Left ventricle myocardium inferior (tissue), 1 donor: Measurements from ENCODE around the gene PMAIP1. TPM values are rescaled to one million over a fixed set of nuclear protein-coding genes. Genes with fewer than 3 reads are reported as not detected.

Source experiments
- DNase-seq: peaks from one replicate; pipeline ENCODE4 v3.0.0-alpha.2; 2020
- H3K27ac ChIP-seq: fragments of 200-600 bp; replicated peaks from 2 replicates; pipeline ENCODE4 v1.8.0; 2021
- H3K27me3 ChIP-seq: fragments of 200-600 bp; 2 replicates; pipeline ENCODE4 v1.8.0; 2021; ENCODE audit warnings: low read depth
- H3K36me3 ChIP-seq: fragments of 200-600 bp; 2 replicates; pipeline ENCODE4 v1.8.0; 2021
- H3K4me1 ChIP-seq: fragments of 200-600 bp; 2 replicates; pipeline ENCODE4 v1.8.0; 2021
- H3K4me3 ChIP-seq: fragments of 200-600 bp; 2 replicates; pipeline ENCODE4 v1.8.0; 2021; ENCODE audit warnings: mild to moderate bottlenecking, moderate library complexity
- H3K9me3 ChIP-seq: fragments of 200-600 bp; replicated peaks from 2 replicates; pipeline ENCODE4 v1.8.0; 2021
- intact Hi-C: fragments of 100-400 bp; cut with micrococcal nuclease; formaldehyde crosslinking; loops from one replicate; pipeline ENCODE4 v1.11.0; 2022
- total RNA-seq: library from RNA; stranded (reverse); fragmentation: NEBNext Ultra II Directional; extraction: Animal tissue kit (Norgen Biotek cat#: 25700); gene quantifications from one replicate; pipeline ENCODE4 v1.2.1, GENCODE V29; 2021
- TF ChIP-seq, protein P1 (sequence below): fragments of 200-600 bp; IDR thresholded peaks from 2 replicates; pipeline ENCODE4 v1.8.0; 2021; ENCODE audit warnings: antibody characterized with exemption, mild to moderate bottlenecking, borderline replicate concordance
- donor health status: DM: no; HTN: yes; CAD: no; lungs with severe emphysema.

PMAIP1 gene
- total RNA-seq, 1 donor from 2014 or later, result 0.58 TPM

DNA sequence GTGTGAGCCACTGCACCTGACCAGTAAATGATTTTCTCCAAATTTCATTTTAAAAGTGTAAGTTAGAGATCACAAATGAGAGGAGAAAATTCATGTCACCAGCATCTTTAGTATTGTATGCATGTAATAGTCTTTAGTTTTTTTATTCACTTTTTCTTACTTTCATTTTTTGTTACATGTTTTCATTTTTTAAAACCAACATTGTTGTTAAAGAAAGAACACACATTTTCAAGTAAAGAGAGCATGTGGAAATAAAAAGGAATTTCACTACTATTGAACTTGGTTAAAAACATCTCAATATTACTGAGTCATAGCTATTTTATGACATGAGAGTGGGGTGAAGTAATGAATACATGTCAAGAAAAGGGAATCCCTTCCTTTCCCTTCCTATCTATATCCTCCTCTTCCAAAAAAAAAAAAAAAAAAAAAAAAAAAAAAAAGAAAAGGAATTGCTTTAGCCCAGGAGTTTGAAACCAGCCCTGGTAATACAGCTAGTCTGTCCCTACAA, 29.1 kb upstream of the PMAIP1 start:
- intact Hi-C loops, result no loop called here
- H3K36me3 ChIP-seq, result no peaks in the 10 kb centered on the region

DNA sequence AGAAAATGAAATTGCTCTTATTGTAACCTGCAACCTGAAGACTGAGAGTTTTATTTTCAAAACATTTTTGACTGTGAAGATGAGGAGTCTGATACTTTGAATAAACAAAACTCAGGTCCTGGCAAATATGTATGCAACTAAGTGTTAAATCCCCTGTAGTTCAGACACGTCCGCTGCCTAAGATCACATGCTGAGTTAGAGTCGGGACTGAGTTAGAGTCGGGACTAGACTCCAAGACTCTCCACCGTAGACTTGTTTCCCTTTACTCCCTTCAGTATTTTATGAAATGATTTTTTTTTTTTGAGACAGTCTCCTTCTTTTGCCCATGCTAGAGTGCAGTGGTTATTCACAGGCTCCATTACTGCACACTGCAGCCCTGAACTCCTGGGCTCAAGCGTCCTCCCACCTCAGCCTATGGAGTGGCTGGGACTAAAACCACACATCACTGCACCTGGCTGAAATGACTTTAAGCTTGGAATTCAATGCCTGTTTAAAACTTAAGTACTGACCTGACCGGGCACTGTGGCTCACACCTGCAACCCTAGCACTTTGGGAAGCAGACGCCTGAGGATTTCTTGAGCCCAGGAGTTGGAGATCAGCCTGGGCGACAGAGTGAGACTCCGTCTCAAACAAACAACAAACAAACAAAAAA, 28.0 kb upstream of the PMAIP1 start:
- TF ChIP-seq, protein P1, sequence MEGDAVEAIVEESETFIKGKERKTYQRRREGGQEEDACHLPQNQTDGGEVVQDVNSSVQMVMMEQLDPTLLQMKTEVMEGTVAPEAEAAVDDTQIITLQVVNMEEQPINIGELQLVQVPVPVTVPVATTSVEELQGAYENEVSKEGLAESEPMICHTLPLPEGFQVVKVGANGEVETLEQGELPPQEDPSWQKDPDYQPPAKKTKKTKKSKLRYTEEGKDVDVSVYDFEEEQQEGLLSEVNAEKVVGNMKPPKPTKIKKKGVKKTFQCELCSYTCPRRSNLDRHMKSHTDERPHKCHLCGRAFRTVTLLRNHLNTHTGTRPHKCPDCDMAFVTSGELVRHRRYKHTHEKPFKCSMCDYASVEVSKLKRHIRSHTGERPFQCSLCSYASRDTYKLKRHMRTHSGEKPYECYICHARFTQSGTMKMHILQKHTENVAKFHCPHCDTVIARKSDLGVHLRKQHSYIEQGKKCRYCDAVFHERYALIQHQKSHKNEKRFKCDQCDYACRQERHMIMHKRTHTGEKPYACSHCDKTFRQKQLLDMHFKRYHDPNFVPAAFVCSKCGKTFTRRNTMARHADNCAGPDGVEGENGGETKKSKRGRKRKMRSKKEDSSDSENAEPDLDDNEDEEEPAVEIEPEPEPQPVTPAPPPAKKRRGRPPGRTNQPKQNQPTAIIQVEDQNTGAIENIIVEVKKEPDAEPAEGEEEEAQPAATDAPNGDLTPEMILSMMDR, result no peak
- Histone ChIP-seq H3K27me3 (peaks cover 29% of the 10 kb centered on the region), H3K4me3 (no peak overlapping the region), H3K36me3 (no peaks in the 10 kb centered on the region), H3K27ac (no peak overlapping the region), H3K9me3 (no peaks in the 10 kb centered on the region), H3K4me1 (no peaks in the 10 kb centered on the region)
- intact Hi-C loops, result no loop called here
- no peak for DNase-seq

More for the DNA sequence above, 29.1 kb upstream of the PMAIP1 start:
- no peaks in the 10 kb centered on the region for H3K4me1 ChIP-seq
- no peak overlapping the region for H3K4me3 ChIP-seq
- TF ChIP-seq, protein P1, result no peak
- no peak for DNase-seq
- H3K27ac ChIP-seq, result no peak overlapping the region
- peaks cover 35% of the 10 kb centered on the region for H3K27me3 ChIP-seq
- no peaks in the 10 kb centered on the region for H3K9me3 ChIP-seq

DNA sequence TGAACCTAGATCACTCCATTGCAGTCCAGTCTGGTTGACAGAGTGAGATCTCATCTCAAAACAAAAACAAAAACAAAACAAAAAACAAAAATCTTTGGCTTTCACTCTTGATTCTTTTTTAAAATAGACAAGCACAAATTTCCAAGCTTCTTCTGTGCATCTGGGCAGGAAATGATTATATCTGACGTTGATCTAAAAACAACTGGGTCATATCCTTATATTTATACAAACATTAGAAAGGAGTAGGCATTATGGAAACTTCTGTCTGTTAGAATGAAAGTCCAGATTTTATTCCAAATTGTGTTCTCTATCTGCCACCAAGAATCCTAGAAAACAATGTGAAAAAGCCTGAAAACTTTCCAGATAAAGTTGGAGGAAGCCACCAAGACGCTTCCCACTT, 26.2 kb upstream of the PMAIP1 start:
- H3K4me1 ChIP-seq, result no peaks in the 10 kb centered on the region
- H3K4me3 ChIP-seq, result no peak overlapping the region
- no peak overlapping the region for H3K27ac ChIP-seq
- TF ChIP-seq, protein P1, result no peak
- peaks cover 29% of the 10 kb centered on the region for H3K27me3 ChIP-seq
- no peak for DNase-seq
- H3K36me3 ChIP-seq, result no peaks in the 10 kb centered on the region
- intact Hi-C loops, result no loop called here
- H3K9me3 ChIP-seq, result no peaks in the 10 kb centered on the region

DNA sequence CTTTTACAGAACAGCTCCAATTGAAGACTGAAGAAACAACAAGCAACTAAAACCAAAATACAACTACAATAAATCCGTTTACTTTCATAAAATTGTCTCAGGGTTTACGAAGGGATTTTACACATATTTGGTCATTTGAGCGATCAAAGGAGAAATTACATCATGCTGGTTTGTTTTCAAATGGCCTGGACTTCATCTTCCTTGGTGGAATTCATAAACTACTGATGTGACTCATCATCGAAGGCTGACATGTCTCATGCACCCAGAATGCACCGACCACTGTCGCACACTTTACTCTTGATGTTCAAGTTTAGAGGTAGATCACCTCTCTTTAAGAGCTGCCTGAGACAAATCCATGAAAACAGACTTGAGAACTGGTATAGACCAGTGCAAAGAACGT, 25.6 kb upstream of the PMAIP1 start:
- Histone ChIP-seq H3K4me3 (no peak overlapping the region), H3K4me1 (no peaks in the 10 kb centered on the region), H3K27me3 (peaks cover 29% of the 10 kb centered on the region), H3K9me3 (no peaks in the 10 kb centered on the region), H3K36me3 (no peaks in the 10 kb centered on the region), H3K27ac (no peak overlapping the region)
- TF ChIP-seq, protein P1, result no peak
- DNase-seq, result no peak
- intact Hi-C loops, result no loop called here

DNA sequence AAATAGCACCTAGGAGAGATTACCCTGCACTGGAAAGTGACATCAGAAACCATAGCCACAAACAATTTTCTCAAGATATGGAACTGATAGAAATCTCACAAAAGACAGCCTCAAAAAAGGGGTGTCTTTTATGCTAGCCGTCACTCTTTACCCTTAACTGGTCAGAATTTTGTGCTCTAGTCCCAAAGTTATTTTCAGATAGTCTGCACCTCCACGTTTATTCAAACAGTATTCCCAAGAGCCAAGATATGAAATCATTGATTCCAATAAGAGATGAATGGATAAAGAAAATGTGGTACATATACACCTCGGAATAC, 23.5 kb upstream of the PMAIP1 start:
- H3K9me3 ChIP-seq, result no peaks in the 10 kb centered on the region
- intact Hi-C loops, result no loop called here
- H3K27me3 ChIP-seq, result peaks cover 17% of the 10 kb centered on the region
- TF ChIP-seq, protein P1, result no peak
- no peak overlapping the region for H3K4me3 ChIP-seq
- H3K4me1 ChIP-seq, result no peaks in the 10 kb centered on the region
- no peak for DNase-seq
- H3K27ac ChIP-seq, result no peak overlapping the region
- H3K36me3 ChIP-seq, result no peaks in the 10 kb centered on the region
